Naive thymus-derived CD8-positive, alpha-beta T cell (primary cell): ENCODE results near the gene MAP4K4. TPM values are rescaled to one million over a fixed set of nuclear protein-coding genes. Genes with fewer than 3 reads are reported as not detected.

Experiments used
- ATAC-seq, 2 donors: fragments of 150-1000 bp; cut with Tn5 transposase in 1 of 2; sonication (Bioruptor Pico), chemical (Tn5 transposase) in 1 of 2; 1 replicate in 1 of 2; 2 replicates in 1 of 2; pipeline ENCODE4 v1.10.0; 2021; ENCODE audit warnings: mild to moderate bottlenecking in 2 of 2, moderate library complexity in 2 of 2
- POLR2A ChIA-PET: fragments of 350-600 bp; sonication (Branson Sonifier 250); formaldehyde crosslinking; loops from one replicate; lab custom pipeline; 2021; ENCODE audit warnings: antibody characterized with exemption; lab: Charles Lee
- DNase-seq, 10 donors: peaks; one replicate each; pipeline versions ENCODE4 v3.0.0 to v3.0.0-alpha.2; 2020 to 2022
- H3K27ac Mint-ChIP-seq, 10 donors: one replicate each; pipeline ENCODE4 v1.8.0; 2020 to 2022; ENCODE audit warnings: mild to moderate bottlenecking in 10 of 10, mixed read lengths in 10 of 10, moderate library complexity in 4 of 10, inconsistent platforms in 1 of 10
- H3K27me3 Mint-ChIP-seq, 5 donors: one replicate each; pipeline ENCODE4 v1.8.0; 2021 to 2022; ENCODE audit warnings: mixed read lengths in 5 of 5
- H3K36me3 Mint-ChIP-seq, 3 donors: one replicate each; pipeline ENCODE4 v1.8.0; 2020 to 2022; ENCODE audit warnings: mixed read lengths in 3 of 3, mild to moderate bottlenecking in 2 of 3, inconsistent platforms in 1 of 3
- H3K4me1 Mint-ChIP-seq, 4 donors: one replicate each; pipeline ENCODE4 v1.8.0; 2021 to 2022; ENCODE audit warnings: mixed read lengths in 4 of 4
- H3K4me3 Mint-ChIP-seq, 10 donors: one replicate each; pipeline ENCODE4 v1.8.0; 2020 to 2022; ENCODE audit warnings: mild to moderate bottlenecking in 10 of 10, mixed read lengths in 10 of 10, moderate library complexity in 6 of 10, inconsistent platforms in 1 of 10
- H3K9me3 Mint-ChIP-seq, 9 donors: one replicate each; pipeline ENCODE4 v1.8.0; 2020 to 2022; ENCODE audit warnings: mixed read lengths in 9 of 9, mild to moderate bottlenecking in 3 of 9, inconsistent platforms in 1 of 9, moderate library complexity in 1 of 9
- polyA plus RNA-seq, 3 donors: library from polyadenylated mRNA; unstranded; fragments of 300-500 nt; fragmentation: Illumina TruSeq; gene quantifications; one replicate each; pipeline ENCODE4 v1.2.3, GENCODE V29; 2021
- total RNA-seq, 8 experiments: library from RNA in 2 of 8; stranded (reverse) in 2 of 8; gene quantifications; one replicate each; pipeline ENCODE4 v1.2.3 and lab custom pipeline; 2021 to 2026

The MAP4K4 gene
- total and polyA plus RNA-seq, 5 experiments from 2014 or later: 9.5 to 122 (median 26.6) TPM

DNA sequence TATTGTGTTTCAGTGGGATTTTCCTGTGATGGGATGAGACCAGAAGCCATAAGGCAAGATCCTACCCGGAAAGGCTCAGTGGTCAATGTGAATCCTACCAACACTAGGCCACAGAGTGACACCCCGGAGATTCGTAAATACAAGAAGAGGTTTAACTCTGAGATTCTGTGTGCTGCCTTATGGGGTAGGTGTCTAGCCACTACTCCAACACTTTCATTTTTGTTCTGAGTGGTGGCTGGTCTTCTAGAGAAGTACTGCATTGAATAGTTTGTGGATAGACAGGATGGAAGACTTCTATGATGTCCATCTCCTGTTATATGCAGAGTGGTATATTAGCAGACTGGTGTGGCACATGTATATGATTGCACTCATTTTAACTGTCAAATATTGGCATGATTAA lies 176.6 kb downstream of the MAP4K4 start:
- Mint-ChIP-seq H3K27ac (peak overlapping the region in 1 of 10 donors; percentile 0), H3K27me3 (no peaks in the 10 kb centered on the region), H3K4me3 (no peak overlapping the region), H3K4me1 (peaks cover 0 to 3% (median under 1%) of the 10 kb centered on the region in 4 donors), H3K36me3 (peaks cover 13 to 97% (median 37%) of the 10 kb centered on the region in 3 donors), H3K9me3 (no peaks in the 10 kb centered on the region)
- no peak for DNase-seq
- ATAC-seq: no peak
- POLR2A ChIA-PET: no interaction called here

GRCh38 chr2:101879466-101879865 lies 182.0 kb downstream of the MAP4K4 start:
- Mint-ChIP-seq H3K27me3 (no peaks in the 10 kb centered on the region), H3K36me3 (peaks cover 20 to 93% (median 28%) of the 10 kb centered on the region in 3 donors), H3K9me3 (no peaks in the 10 kb centered on the region), H3K27ac (peak overlapping the region in 8 of 10 donors; percentile 11 to 71 (median 41)), H3K4me1 (peaks cover 4 to 7% (median 6%) of the 10 kb centered on the region in 4 donors), H3K4me3 (no peak overlapping the region)
- DNase-seq (no peak), ATAC-seq (no peak)
- POLR2A ChIA-PET: interaction anchor here (0.7 kb wide), 1 partner anchor 146 kb away, joined by 3 read pairs; no protein-coding TSS in a partner anchor

DNA sequence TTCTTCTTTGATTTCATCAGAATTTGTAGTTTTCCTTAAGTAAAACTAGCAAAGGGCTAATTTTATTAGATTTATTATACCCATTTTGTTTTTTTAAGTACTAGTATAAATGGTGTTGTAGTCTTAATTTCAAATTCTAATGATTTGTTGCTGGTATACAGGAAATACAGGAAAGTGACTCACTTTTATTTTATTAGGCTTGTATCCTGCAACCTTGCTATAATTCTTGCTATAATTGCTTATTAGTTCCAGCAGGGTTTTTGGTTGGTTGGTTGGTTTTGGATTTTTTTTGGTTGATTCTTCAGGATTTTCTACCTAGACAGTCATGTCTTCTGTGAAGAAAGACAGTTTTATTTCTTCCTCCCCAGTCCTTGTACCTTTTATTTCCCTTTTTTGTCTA lies 183.6 kb downstream of the MAP4K4 start:
- peaks cover 14 to 90% (median 29%) of the 10 kb centered on the region in 3 donors for H3K36me3 Mint-ChIP-seq
- H3K27ac Mint-ChIP-seq: peak overlapping the region in 5 of 10 donors; percentile 3 to 68 (median 15)
- no peaks in the 10 kb centered on the region for H3K27me3 Mint-ChIP-seq
- POLR2A ChIA-PET: no interaction called here
- ATAC-seq: no peak
- no peak overlapping the region for H3K4me3 Mint-ChIP-seq
- no peak for DNase-seq
- peaks cover 3 to 7% (median 5%) of the 10 kb centered on the region in 4 donors for H3K4me1 Mint-ChIP-seq
- no peaks in the 10 kb centered on the region for H3K9me3 Mint-ChIP-seq

GRCh38 chr2:101882769-101883307 lies 185.3 kb downstream of the MAP4K4 start:
- H3K27ac Mint-ChIP-seq: peak overlapping the region in 2 of 10 donors; percentile 29 to 83
- H3K4me1 Mint-ChIP-seq: peaks cover 4 to 7% (median 6%) of the 10 kb centered on the region in 4 donors
- DNase-seq: no peak
- H3K36me3 Mint-ChIP-seq: peaks cover 15 to 91% (median 40%) of the 10 kb centered on the region in 3 donors
- H3K9me3 Mint-ChIP-seq: no peaks in the 10 kb centered on the region
- no peaks in the 10 kb centered on the region for H3K27me3 Mint-ChIP-seq
- no peak overlapping the region for H3K4me3 Mint-ChIP-seq
- POLR2A ChIA-PET: no interaction called here
- no peak for ATAC-seq

DNA sequence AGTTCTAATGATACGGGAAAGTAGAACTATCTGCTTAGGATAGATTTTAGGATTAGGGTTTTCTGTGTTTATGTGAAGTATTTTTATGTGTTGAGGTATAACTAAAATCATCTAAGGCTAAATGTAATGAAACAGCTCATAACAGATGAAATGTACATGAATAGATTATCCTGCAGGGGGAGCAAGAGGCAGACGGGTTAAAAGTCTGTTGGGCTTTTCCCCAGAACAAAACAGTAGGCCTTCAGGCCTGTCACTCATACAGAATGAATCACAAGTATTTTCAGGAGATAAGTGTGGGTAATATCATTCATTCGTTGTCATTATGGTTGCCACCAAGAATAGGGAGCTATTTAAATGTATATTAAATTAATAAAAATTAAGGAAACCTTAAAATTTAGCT lies 186.4 kb downstream of the MAP4K4 start:
- ATAC-seq: peak; percentile 39 to 67
- Mint-ChIP-seq H3K27me3 (no peaks in the 10 kb centered on the region), H3K27ac (peak overlapping the region in 4 of 10 donors; percentile 2 to 84 (median 38)), H3K9me3 (no peaks in the 10 kb centered on the region), H3K36me3 (peaks cover 15 to 92% (median 43%) of the 10 kb centered on the region in 3 donors), H3K4me3 (no peak overlapping the region), H3K4me1 (peaks cover 2 to 7% (median 6%) of the 10 kb centered on the region in 4 donors)
- POLR2A ChIA-PET: interaction anchor here (0.5 kb wide), 1 partner anchor 550 kb away, joined by 5 read pairs; no protein-coding TSS in a partner anchor
- peak in 4 of 10 donors; percentile 19 to 45 (median 40) for DNase-seq

- Mint-ChIP-seq H3K4me1 (peaks cover 2 to 7% (median 4%) of the 10 kb centered on the region in 4 donors), H3K27me3 (no peaks in the 10 kb centered on the region), H3K36me3 (peaks cover 15 to 92% (median 41%) of the 10 kb centered on the region in 3 donors), H3K27ac (peak overlapping the region in 6 of 10 donors; percentile 3 to 69 (median 56)), H3K4me3 (no peak overlapping the region), H3K9me3 (no peaks in the 10 kb centered on the region)
- no peak for ATAC-seq
- DNase-seq: no peak
- POLR2A ChIA-PET: no interaction called here
These were observed 186.9 kb downstream of the MAP4K4 start for GRCh38 chr2:101884423-101884822.

- H3K27ac Mint-ChIP-seq: peak overlapping the region in 5 of 10 donors; percentile 1 to 64 (median 47)
- H3K27me3 Mint-ChIP-seq: no peaks in the 10 kb centered on the region
- H3K36me3 Mint-ChIP-seq: peaks cover 15 to 91% (median 46%) of the 10 kb centered on the region in 3 donors
- POLR2A ChIA-PET: no interaction called here
- H3K9me3 Mint-ChIP-seq: no peaks in the 10 kb centered on the region
- DNase-seq (no peak), ATAC-seq (no peak)
- H3K4me1 Mint-ChIP-seq: peaks cover 0 to 2% (median 0%) of the 10 kb centered on the region in 4 donors
- H3K4me3 Mint-ChIP-seq: no peak overlapping the region
These were observed 189.8 kb downstream of the MAP4K4 start for GRCh38 chr2:101887328-101887727.

DNA sequence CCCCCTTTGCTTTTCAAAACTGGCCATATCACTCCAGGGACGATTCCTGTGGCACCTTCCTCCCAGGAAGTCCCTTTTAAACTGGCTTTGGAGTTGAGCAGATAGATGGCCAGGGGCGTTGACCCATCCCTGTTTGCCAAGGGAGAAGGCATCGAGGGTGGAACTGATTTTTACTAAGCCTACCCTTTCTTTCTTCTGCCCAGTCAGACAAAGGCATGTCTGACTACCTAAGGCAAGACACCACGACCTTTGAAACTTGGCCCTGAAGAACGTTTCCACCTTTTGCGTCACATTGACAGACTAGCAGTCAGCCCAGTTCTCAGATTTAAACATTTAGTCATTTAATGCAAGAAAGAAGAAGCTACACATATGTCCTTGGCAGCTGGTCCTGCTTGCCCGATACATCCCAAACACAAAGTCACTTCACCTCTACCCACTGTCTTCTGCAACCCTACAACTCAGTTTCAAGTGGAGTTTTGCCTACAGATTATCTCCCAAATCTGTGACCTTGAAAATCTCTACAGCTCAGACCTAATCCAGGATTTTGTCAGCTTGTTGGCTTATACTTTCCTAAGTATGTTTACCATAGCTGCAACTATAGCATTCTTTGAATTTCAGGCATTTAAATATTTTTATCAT lies 192.1 kb downstream of the MAP4K4 start:
- DNase-seq (no peak), ATAC-seq (no peak)
- Mint-ChIP-seq H3K36me3 (peaks cover 18 to 89% (median 55%) of the 10 kb centered on the region in 3 donors), H3K27me3 (no peaks in the 10 kb centered on the region), H3K4me3 (no peak overlapping the region), H3K9me3 (no peaks in the 10 kb centered on the region), H3K4me1 (peaks cover 0 to 2% (median 0%) of the 10 kb centered on the region in 4 donors), H3K27ac (peak overlapping the region in 2 of 10 donors; percentile 36 to 64)
- POLR2A ChIA-PET: no interaction called here

GRCh38 chr2:101892377-101892776 lies 194.9 kb downstream of the MAP4K4 start:
- POLR2A ChIA-PET: no interaction called here
- H3K9me3 Mint-ChIP-seq: no peaks in the 10 kb centered on the region
- H3K27ac Mint-ChIP-seq: peak overlapping the region in 6 of 10 donors; percentile 22 to 66 (median 44)

DNA sequence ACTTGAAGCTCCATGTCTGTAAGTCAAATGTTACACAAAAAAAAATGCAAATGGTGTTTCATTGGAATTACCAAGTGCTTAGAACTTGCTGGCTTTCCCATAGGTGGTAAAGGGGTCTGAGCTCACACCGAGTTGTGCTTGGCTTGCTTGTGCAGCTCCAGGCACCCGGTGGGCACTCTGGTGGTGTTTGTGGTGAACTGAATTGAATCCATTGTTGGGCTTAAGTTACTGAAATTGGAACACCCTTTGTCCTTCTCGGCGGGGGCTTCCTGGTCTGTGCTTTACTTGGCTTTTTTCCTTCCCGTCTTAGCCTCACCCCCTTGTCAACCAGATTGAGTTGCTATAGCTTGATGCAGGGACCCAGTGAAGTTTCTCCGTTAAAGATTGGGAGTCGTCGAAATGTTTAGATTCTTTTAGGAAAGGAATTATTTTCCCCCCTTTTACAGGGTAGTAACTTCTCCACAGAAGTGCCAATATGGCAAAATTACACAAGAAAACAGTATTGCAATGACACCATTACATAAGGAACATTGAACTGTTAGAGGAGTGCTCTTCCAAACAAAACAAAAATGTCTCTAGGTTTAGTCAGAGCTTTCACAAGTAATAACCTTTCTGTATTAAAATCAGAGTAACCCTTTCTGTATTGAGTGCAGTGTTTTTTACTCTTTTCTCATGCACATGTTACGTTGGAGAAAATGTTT lies 196.3 kb downstream of the MAP4K4 start:
- POLR2A ChIA-PET: interaction anchor here (0.6 kb wide), 1 partner anchor 661 kb away, joined by 4 read pairs; no protein-coding TSS in a partner anchor
- no peak for DNase-seq

More at GRCh38 chr2:101892377-101892776, 194.9 kb downstream of the MAP4K4 start:
- ATAC-seq (no peak), DNase-seq (no peak)
- Mint-ChIP-seq H3K4me1 (peaks cover 0 to 2% (median 1%) of the 10 kb centered on the region in 4 donors), H3K4me3 (peak overlapping the region in 1 of 10 donors; percentile 15), H3K27me3 (no peaks in the 10 kb centered on the region), H3K36me3 (peaks cover 9 to 71% (median 38%) of the 10 kb centered on the region in 3 donors)

DNA sequence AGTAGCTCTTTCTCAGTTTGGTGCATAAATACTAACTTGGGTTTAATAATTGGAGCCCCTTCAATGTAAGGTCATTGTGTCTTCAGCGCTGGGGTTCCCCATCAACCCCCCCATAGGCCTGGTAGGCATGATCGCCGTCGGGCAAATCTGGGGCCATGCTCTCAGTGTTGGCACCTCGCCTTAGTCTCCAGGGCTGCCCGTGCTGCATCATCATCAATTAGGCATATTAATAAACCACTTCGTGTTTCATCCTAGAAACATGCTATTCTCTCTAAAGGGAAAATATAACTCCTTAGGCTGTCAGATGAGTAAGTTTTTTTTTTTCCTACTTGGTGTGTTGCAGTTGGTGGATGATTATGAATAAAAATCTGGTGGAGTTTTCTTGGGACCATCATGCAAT lies 197.5 kb downstream of the MAP4K4 start:
- DNase-seq (no peak), ATAC-seq (no peak)
- peaks cover 9 to 46% (median 29%) of the 10 kb centered on the region in 3 donors for H3K36me3 Mint-ChIP-seq
- POLR2A ChIA-PET: no interaction called here
- no peaks in the 10 kb centered on the region for H3K9me3 Mint-ChIP-seq
- H3K27me3 Mint-ChIP-seq: no peaks in the 10 kb centered on the region
- H3K27ac Mint-ChIP-seq: peak overlapping the region in 4 of 10 donors; percentile 15 to 63 (median 24)
- peaks cover 0 to 4% (median 2%) of the 10 kb centered on the region in 4 donors for H3K4me1 Mint-ChIP-seq
- no peak overlapping the region for H3K4me3 Mint-ChIP-seq

More for the DNA sequence above, 196.3 kb downstream of the MAP4K4 start:
- ATAC-seq: no peak
- Mint-ChIP-seq H3K27me3 (no peaks in the 10 kb centered on the region), H3K4me3 (no peak overlapping the region), H3K27ac (peak overlapping the region in 4 of 10 donors; percentile 12 to 83 (median 59)), H3K9me3 (no peaks in the 10 kb centered on the region), H3K4me1 (peaks cover 0 to 2% (median 0%) of the 10 kb centered on the region in 4 donors), H3K36me3 (peaks cover 9 to 57% (median 31%) of the 10 kb centered on the region in 3 donors)

- Mint-ChIP-seq H3K36me3 (peaks cover 9 to 38% (median 27%) of the 10 kb centered on the region in 3 donors), H3K4me1 (peaks cover 0 to 7% (median 2%) of the 10 kb centered on the region in 4 donors), H3K27ac (peak overlapping the region in 3 of 10 donors; percentile 22 to 30 (median 29)), H3K9me3 (no peaks in the 10 kb centered on the region), H3K4me3 (no peak overlapping the region), H3K27me3 (no peaks in the 10 kb centered on the region)
- POLR2A ChIA-PET: no interaction called here
- ATAC-seq (no peak), DNase-seq (no peak)
These were observed 198.4 kb downstream of the MAP4K4 start for GRCh38 chr2:101895819-101896322.
